Measurements from ENCODE around the gene LRRD1.
A peak's percentile ranks its signal among the peaks of the same experiment; 100 is the strongest.
"Not testable (repeated sequence)": the region's sequence is repeated elsewhere in the genome, so short reads cannot be mapped to it uniquely, and the experiment has no call there.

Gene LRRD1

DNA sequence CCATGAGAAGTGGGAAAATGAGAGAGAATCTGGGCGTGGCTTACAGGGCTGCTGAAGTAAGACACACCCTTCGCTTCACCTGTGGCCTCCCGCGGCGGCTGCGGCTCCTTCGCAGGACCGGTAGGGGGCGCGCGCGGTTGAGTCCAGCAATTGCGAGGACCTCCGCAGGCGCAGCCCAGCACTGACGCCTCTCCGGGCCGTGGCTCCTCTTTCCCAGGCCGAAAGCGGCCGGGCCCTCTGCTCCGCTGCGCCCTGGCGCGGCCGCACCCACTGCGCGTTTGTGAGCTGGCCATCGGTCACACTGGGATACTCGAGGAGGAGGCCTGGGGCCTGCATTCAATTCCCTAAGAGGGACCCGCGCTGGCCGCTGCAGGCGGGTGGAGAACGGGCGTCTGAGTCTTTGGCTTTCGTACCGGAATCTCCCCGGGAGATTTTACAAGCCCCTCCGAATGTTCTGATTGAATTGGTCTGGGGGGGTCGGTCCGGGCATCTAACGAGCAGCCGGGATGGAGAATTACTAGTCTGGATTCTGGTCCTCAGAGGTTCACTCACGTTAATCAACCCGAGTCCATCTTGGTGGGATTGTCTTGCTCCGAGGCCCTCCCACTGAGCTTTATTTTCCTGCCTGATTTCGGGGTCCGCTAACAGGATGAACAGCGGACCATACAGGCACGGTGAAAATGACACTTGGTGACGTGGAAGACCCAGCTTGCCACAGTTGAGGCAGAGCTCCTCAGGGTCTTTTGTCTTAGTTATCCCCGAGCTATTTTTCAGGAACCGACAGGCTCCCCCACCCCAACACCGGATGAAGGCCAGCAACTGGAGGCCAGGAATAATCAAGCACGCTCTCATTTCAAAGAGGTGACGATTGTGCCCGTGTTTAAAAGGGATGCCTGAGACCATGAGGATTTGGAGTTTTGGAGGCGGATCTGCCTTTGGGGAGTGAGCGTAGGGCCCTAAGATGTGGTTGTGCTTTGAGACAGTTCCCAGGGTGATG, at the start of gene LRRD1:
Gene LRRD1, minus strand, starts transcription at position 215 of the 997 bp plus-strand sequence. CDS start 13,940 bp downstream, outside the sequence.
- DNase-seq (ENCODE audit: low read depth), result no peak

DNA sequence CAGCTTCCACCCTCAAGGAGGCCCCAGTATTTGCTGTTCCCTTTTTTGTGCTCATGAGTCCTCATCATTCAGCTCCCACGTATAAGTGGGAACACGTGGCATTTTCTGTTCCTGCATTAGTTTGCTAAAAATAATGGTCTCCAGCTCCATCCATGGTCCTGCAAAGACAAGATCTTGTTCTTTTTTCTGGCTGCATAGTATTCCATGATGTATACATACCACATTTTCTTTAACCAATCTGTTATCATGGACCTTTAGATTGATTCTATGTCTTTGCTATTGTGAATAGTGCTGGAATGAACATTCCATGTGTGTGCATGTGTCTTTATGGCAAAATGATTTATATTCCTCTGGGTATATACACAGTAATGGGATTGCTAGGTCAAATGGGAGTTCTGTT, 49.8 kb upstream of the LRRD1 start:
- DNase-seq (ENCODE audit: low read depth), result no peak

DNA sequence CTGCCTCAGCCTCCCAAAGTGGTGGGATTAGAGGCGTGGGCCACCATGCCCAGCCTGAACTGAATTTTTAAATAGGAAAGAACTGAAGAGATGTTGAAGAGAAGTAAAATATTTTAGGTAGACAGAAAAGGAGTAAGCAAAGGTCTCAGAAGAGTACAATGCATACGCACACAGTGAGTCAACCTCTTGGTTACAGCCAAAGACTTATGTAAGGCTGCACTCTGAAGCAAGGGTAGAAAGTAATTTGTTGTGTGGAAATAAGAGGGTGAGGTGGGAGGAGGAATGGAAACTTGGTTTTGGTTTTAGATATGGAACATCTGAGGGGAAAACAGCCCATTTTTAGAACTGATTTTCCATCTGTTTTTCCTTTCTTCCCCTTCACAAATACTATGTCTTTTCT, 49.2 kb upstream of the LRRD1 start:
- no peak for DNase-seq (ENCODE audit: low read depth)

DNA sequence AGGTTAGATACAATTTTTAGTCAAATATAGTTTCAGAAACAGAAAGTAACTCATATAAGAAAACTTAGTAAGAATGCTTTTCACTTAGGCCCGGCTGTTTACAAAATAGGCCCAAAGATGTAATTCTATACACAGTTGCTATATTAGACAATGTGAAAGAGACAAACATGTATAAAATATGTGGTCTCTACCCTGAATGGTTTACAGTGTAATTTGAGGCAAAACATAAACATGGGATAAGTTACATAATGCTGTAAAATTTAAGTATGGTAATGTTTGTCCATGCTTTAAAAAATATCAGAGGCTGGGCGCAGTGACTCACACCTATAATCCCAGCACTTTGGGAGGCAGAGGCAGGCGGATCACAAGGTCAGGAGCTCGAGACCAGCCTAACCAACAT, 48.0 kb upstream of the LRRD1 start:
- no peak for DNase-seq (ENCODE audit: low read depth)

DNA sequence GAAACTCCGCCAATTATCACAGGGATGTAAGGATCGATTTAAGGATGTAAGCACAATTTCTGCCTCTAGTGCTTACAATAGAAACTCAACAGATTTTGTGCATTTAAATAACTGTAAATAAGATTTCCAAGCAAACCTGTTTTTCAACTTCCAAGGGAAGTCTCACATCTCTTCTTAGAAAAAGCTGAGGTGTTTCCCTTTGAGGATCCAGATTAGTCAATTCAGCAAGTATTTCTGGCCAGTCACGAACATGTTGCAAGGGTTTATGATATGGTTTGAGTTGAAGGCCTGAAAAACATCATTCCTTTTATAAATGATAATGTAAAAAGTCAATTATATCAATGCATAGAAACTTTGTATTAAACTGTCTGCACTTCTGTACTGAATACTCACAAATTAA, 42.8 kb upstream of the LRRD1 start:
- no peak for DNase-seq (ENCODE audit: low read depth)

DNA sequence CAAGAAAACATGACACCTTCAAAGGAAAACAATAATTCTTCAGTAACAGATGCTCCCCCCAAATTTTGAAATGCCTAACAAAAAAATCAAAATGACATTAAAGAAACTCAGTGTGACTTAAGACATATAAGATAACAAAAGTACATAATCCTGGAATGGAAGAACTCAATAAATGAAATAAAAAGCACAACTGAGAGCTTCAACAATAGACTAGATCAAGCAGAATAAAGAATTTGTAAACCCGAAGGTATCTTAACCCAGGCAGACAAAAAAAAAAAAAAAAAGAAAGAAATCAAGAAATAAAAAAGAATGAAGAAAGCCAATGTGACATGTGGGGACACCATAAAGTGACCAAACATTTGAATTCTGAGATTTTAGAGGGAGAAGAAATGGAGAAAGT, 27.7 kb upstream of the LRRD1 start:
- DNase-seq (ENCODE audit: low read depth), result no peak

DNA sequence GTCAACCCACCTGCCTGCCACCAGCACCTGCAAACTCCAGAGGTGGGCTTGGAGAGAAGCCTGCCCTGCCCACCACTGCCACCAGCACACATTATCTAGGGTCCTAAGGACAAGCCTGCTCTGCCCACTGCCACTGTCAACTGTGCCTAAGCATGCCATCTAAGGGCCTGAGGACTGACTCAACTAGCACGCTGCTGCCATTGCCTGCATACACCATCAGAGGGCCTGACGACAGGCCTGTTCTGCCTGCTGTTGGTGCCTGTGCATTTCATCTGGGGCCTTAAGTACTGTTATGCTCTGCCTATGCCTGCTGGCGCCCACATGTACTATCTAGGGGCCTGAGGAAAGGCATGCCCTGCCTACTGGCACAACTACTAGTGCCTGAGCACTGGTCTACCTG, 27.0 kb upstream of the LRRD1 start:
- no peak for DNase-seq (ENCODE audit: low read depth)

DNA sequence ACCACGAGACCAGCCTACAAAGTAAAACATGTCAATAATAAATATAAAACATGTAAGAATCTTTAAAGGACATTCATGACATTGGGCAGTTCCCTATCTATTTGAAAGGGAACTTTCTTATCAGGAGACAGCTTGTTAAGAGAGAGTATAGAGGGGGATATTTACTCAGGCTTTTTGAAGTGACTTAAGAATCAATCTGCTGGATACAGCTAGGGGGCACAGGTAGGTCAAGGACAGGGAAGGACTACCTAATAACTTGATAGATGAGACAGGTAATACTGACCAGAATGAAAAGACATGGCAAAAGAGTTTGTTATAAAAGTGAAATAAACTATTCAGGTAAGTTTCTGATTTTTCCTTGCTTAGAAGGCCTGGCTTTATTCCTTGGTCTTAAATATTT, 21.8 kb upstream of the LRRD1 start:
- DNase-seq (ENCODE audit: low read depth), result no peak

DNA sequence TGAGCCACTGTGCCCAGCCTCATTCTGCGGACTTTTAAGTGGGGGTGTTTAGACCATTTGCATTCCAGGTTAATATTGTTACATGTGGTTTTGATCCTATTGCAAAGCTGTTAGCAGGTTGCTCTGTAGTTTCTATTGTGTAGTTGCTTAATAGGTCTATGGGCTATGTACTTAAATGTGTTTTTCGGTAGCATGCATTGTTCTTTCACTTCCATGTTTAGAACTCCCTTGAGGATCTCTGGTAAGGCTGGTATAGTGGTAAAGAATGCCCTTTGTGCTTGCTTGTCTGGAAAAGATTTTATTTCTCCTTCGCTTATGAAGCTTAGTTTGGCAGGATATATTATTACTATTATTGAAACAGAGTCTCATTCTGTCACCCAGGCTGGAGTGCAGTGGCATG, 13.4 kb upstream of the LRRD1 start:
- no peak for DNase-seq (ENCODE audit: low read depth)

DNA sequence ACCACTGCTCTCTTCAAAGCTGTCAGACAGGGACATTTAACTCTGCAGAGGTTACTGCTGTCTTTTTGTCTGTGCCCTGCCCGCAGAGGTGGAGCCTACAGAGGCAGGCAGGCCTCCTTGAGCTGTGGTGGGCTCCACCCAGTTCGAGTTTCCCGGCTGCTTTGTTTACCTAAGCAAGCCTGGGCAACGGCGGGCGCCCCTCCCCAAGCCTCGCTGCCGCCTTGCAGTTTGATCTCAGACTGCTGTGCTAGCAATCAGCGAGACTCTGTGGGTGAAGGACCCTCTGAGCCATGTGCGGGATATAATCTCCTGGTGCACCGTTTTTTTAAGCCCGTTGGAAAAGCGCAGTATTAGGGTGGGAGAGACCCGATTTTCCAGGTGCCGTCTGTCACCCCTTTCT, 10.3 kb upstream of the LRRD1 start:
- DNase-seq (ENCODE audit: low read depth), result not testable (repeated sequence)

DNA sequence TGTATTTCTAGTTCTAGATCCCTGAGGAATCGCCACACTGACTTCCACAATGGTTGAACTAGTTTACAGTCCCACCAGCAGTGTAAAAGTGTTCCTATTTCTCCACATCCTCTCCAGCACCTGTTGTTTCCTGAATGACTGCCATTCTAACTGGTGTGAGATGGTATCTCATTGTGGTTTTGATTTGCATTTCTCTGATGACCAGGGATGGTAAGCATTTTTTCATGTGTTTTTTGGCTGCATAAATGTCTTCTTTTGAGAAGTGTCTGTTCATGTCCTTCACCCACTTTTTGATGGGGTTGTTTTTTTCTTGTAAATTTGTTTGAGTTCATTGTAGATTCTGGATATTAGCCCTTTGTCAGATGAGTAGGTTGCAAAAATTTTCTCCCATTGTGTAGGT, 5.4 kb upstream of the LRRD1 start:
- DNase-seq (ENCODE audit: low read depth), result not testable (repeated sequence)

DNA sequence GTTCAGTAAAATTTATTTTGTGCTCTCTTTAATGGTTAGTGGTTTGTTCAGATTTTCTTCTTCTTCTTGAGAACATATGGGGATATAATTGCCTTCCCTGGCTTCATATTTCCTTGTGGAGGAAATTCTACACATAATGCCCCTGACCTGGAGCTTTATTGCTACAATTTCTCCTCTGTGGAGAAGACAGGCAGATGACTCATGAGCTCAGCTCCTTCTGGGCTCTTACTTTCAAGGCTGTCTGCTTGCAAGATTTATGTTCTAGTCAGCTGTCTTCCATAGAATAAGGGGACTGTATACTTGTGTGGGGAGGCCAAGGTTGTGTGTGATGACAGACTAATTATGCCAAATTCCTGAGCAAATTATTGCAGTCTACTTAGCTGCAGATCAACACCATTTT, 1.6 kb downstream of the LRRD1 start:
- no peak for DNase-seq (ENCODE audit: low read depth)

DNA sequence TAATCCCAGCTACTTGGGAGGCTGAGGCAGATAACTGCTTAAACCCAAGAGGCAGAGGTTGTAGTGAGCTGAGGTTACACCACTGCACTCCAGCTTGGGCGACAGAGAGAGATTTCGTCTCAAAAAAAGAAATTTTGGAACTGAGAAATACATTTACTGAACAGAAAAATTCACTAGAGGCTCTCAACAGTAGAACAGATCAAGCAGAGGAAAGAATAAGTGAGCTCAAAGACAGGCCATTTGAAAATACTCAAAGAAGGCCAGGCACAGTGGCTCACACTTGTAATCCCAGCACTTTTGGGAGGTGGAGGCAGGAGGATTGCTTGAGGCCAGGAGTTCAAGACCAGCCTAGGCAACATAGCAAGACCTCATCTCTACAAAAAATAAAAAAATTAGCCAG, 9.4 kb downstream of the LRRD1 start:
- DNase-seq (ENCODE audit: low read depth), result not testable (repeated sequence)

DNA sequence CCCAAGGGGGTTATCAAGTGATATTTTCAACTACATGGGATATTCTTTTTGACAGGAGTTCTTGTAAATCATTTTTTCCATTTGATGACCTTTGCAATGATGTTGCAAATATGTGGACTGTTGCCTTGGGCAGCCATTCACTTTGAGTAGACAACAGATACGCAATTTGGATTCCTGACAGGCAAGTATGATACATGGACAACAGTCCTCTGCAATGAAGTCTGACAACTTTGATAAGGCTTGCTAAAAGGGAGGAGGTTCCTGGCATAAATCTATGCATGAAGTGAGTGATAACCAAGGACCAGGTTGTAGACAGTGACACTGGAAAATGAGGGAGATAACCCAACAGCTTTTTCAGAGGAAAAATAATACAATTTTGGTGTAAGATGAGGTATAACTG, 17.7 kb downstream of the LRRD1 start:
- DNase-seq (ENCODE audit: low read depth), result no peak

DNA sequence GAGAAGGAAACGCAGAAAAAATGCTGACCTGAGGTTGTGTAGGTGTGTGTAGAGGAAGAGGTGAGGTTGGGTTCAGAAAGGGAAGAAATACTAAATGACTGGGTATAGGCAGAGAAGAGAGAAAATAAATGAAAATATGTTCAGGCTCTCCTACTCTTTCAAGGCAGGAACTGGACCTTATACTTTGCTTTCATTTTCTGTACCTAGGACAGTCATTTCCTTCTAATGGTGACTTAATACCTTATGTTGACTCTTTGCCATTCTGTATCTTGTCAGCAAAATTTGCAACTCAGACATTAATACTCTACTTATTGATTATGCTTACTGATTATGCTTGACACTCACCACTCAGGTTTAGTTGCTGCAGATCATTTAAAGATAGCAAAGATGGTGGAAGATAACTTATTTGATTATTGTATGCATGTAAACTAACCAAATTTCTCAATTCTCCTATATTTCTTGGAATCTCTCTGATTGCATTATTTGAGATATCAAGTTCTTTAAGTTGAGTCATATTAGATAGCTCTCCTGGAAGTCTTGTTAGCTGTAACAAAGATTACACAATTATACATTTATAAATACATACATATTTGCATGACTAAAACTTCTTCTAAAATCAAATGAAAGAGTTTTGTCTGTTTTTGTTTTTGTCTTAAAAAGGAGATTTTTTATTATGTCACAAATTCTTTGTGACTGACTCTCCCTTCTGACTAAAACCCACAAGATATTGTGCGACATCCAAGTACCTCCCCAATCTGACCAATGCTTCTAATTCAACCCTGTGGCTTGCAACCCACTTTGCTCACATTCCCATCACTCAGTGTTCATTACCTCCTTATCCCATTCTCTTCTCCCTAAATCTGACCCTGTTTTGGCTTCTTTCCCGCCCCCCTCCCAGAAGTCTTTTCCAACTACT, 20.0 kb downstream of the LRRD1 start:
- DNase-seq (ENCODE audit: low read depth), result peak; percentile 40

DNA sequence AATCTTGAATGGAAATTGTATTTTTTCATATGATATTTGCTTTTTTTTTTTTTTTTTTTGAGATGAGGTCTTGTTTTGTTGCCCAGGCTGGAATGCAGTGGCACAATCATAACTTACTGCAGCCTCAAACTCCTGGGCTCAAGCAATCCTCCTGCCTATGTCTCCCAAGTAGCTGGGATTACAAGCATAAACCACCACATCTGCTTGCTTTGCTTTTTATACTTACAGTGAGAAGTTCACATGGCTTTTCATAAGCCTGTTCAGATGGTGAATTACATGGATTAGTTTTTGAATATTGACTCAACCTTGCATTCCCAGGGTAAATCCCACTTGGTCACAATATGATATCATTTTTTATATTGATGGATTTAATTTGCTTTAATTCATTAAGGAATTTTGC, 22.0 kb downstream of the LRRD1 start:
- no peak for DNase-seq (ENCODE audit: low read depth)

DNA sequence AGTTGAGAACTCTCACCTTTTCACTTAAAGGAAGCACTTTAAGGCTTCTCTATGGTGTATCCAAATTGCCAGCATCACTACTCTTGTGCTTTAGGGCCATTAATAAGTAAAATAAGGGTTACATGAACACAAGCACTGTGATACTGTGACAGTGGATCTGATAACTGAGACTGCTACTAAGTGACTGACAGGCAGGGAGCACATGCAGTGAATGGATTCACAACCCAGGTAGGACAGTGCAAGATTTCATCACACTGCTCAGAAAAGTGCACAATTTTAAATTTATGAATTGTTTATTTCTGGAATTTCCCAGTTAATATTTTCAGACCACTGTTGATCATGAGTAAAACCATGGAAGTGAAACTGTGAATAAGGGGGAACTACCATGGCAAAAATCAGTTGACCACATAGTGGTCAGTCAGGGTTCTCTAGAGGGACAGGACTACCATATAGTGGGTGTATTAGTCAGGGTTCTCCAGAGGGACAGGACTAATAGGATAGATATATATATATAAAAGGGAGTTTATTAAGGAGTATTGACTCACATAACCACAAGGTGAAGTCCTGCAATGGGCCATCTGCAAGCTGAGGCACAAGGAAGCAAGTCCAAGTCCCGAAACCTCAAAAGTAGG, 23.7 kb downstream of the LRRD1 start:
- DNase-seq (ENCODE audit: low read depth), result no peak

DNA sequence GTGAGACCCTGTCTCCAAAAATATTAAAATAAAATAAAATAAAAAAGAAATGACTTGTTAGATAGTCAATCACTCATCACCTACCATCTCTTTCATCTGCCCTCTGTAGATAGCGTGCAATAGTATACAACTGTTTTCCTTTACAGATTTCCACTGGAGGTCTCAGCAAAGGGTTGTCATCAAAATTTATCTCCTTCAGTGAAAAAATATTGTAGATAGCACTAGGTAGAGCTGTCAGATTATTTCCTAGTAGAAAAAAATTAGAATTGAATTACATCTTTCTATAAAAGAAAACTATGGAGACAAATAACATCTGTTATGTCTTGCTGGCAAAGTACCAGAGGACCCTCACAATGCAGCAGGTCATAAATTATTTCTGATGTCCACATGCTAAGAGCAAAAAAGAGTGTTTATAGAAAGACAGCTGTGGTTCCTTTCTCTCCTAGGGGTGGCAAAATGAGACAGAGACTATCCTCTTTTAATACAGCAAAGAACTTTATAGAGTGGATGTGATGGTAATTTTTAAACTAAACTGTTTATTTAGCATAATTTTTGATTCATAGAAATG, 28.4 kb downstream of the LRRD1 start:
- no peak for DNase-seq (ENCODE audit: low read depth)

DNA sequence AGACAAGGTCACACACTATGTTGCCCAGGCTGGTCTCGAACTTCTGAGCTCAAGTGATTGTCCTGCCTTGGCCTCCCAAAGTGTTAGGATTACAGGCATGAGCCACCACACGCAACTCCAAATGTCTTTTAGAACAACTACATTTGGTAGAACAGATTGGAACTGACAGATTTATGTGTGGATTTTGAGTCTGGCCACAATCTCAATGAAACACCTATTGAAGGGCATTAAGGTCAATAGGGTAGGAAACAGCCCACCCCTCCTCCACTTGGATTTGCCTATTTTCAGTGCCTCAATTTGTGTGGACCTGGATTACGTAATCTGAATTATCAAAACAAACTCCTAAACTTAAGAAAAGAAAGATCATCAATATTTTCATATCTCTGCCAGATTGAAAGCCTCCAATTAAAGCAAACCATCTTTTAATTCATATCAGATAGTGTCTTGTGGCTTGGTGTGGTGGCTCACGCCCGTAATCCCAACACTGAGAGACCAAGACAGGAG, 29.2 kb downstream of the LRRD1 start:
- DNase-seq (ENCODE audit: low read depth), result no peak

DNA sequence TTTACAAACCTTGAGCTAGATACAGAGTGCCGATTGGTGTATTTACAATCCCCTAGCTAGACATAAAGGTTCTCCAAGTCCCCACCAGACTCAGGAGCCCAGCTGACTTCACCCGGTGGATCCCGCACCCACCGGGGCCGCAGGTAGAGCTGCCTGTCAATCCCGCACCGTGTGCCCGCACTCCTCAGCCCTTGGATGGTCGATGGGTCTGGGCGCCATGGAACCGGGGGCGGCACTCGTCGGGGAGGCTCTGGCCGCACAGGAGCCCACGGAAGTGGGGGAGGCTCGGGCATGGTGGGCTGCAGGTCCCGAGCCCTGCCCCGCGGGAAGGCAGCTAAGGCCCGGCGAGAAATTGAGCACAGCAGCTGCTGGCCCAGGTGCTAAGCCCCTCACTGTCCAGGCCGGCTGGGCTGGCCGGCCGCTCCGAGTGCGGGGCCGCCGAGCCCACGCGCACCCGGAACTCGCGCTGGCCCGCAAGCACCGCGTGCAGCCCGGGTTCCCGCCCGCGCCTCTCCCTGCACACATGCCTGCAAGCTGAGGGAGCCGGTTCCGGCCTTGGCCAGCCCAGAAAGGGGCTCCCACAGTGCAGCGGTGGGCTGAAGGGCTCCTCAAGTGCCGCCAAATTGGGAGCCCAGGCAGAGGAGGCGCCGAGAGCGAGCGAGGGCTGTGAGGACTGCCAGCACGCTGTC, 35.6 kb downstream of the LRRD1 start:
- DNase-seq (ENCODE audit: low read depth), result not testable (repeated sequence)

DNA sequence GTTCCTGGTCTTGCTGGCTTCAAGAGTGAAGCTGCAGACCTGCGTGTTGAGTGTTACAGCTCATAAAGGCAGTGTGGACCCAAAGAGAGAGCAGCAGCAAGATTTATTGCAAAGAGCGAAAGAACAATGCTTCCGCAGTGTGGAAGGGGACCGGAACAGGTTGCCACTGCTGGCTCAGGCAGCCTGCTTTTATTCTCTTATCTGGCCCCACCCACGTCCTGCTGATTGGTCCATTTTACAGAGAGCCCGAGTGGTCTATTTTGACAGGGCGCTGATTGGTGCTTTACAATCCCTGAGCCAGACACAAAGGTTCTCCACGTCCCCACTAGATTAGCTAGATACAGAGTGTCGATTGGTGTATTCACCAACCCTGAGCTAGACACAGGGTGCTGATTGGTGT, 36.2 kb downstream of the LRRD1 start:
- DNase-seq (ENCODE audit: low read depth), result not testable (repeated sequence)
